ENCODE results near the gene ITGB5. TPM values are rescaled to one million over a fixed set of nuclear protein-coding genes. Genes with fewer than 3 reads are reported as not detected.

Gene ITGB5
- polyA plus RNA-seq, 2 of the 4 experiments (the other 2 are of a cell fraction), result 201 to 260 TPM

DNA sequence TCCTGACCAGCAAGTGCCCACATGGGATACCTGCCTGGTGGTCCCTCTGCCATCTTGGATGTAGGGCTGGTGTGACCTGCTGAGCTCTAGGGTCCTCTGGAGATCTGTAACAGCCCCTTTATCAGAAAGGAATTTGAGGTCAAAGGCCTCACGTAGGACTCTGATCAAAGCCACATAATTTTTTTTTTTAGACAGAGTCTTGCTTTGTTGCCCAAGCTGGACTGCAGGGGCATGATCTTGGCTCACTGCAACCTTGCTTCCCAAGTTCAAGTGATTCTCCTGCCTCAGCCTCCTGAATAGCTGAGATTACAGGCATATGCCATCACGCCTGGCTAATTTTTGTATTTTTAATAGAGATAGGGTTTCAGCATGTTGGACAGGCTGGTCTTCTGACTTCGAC, 9.5 kb downstream of the ITGB5 start:
- CTCF ChIA-PET, result interaction anchor here (1.2 to 2.5 kb wide), 5 partner anchors 11 to 92 kb away, joined by 3 to 23 read pairs (median 6); no protein-coding TSS in a partner anchor
- TF ChIP-seq FOXS1 (CRISPR knock-in tag; IDR thresholded peaks at IDR 0.05), result no peak
- TF ChIP-seq ZC3H11A (IDR thresholded peaks at IDR 0.05), result no peak
- no peak for TF ChIP-seq BHLHE40 (IDR thresholded peaks at IDR 0.05; ENCODE audit: low read depth, low read length)

DNA sequence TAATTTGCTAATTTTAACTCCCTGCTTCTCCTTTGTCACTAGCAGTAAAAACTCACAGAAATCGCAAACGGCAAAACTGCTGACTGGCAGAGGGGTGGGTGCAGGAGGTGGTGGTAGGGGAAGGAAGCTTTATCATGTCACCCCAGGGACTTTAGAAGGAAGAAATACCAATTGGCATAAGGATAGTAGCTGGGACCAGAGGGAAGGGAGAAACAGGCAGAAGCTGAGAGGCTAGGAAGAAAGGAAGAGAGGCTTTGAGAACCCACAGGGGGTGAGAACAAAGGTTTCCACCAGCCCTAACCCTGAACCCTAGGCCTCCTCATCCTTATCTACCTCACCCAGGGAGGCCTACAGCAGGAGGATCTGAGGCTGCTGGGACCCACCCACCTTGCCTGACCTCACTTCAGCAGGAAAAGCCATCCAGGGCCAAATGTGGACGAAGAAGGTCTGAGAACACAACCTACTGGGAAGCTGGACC, 10.7 kb downstream of the ITGB5 start:
- Histone ChIP-seq H3K27ac (peak overlapping the region; percentile 91 to 99), H3K4me3 (no peak overlapping the region), H3K4me2 (peak overlapping the region; percentile 84), H3K4me1 (peaks cover 73% of the 10 kb centered on the region), H3K9me3 (no peaks in the 10 kb centered on the region)
- peak in 1 of 2 experiments; percentile 39 for DNase-seq (ENCODE audit: low read depth in 1 of 2, low spot score in 1 of 2)
- no peak for FAIRE-seq
- ChIA-PET CTCF (interaction anchor here (0.6 to 2.5 kb wide), 6 partner anchors 10 to 89 kb away, joined by 4 to 23 read pairs (median 5); partner anchors contain the start of gene ITGB5), POLR2A (interaction anchor here (0.7 to 1.0 kb wide), 2 partner anchors 10 to 20 kb away, joined by 3 to 8 read pairs; partner anchors contain the start of gene ITGB5)
- no peak for ATAC-seq
- TF ChIP-seq EP300 (IDR thresholded peaks at IDR 0.05), result no peak
- peak; percentile 85 for TF ChIP-seq MAFK (IDR thresholded peaks at IDR 0.05; ENCODE audit: partially characterized antibody)
- 69% methylated on average over 3 of the region's 3 CpGs for WGBS (ENCODE audit: missing lambda C conversion rate)

More for the DNA sequence above, 9.5 kb downstream of the ITGB5 start:
- Histone ChIP-seq H3K4me3 (no peak overlapping the region), H3K9me3 (no peaks in the 10 kb centered on the region), H3K27ac (peak overlapping the region; percentile 91 to 99), H3K4me2 (peak overlapping the region; percentile 84), H3K4me1 (peaks cover 83% of the 10 kb centered on the region)
- POLR2A ChIA-PET, result interaction anchor here (2.4 to 2.8 kb wide), 2 partner anchors 9 to 40 kb away, joined by 15 to 18 read pairs; partner anchors contain the start of gene ITGB5
- 80% methylated on average over 3 of the region's 3 CpGs for WGBS (ENCODE audit: missing lambda C conversion rate)
- no peak for ATAC-seq
- no peak for DNase-seq (ENCODE audit: low read depth in 1 of 2, low spot score in 1 of 2)
- no peak for FAIRE-seq

DNA sequence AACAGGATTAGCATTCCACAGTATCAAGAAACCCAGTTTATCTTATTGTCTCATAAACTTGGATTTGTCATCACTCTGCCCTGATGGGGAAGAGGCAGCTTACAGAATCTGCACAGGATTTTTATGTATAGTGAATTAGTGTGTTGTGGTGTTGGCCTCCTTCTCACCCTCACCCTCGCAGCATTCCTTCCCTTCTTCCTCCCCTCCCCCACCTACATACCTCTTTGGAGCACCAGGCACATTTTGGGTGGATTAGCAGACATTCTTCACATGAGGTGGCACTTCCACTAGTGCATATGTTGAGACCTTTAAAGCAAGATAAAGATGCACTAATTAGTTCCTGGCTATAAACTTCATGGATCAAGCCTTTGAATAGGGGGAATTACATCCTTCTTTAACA, 13.9 kb downstream of the ITGB5 start:
- POLR2A ChIA-PET, result no interaction called here
- Histone ChIP-seq H3K4me2 (peak overlapping the region; percentile 7; the same call in 2 of the 3 replicates), H3K9me3 (no peaks in the 10 kb centered on the region), H3K4me3 (no peak overlapping the region), H3K27ac (peak overlapping the region in 1 of 2 experiments; percentile 31; a peak in 2 of 6 replicates), H3K4me1 (peaks cover 58% of the 10 kb centered on the region)
- CTCF ChIA-PET, result interaction anchor here (1.3 kb wide), 1 partner anchor 16 kb away, joined by 4 read pairs; no protein-coding TSS in a partner anchor
- DNase-seq (ENCODE audit: low read depth in 1 of 2, low spot score in 1 of 2) (no peak), ATAC-seq (no peak), FAIRE-seq (no peak)
- TF ChIP-seq FOXS1 (CRISPR knock-in tag; IDR thresholded peaks at IDR 0.05), result no peak
- TF ChIP-seq TP53 (CRISPR knock-in tag; IDR thresholded peaks at IDR 0.05), result no peak
- no peak for TF ChIP-seq HOXA7 (CRISPR knock-in tag; IDR thresholded peaks at IDR 0.05)
- no peak for TF ChIP-seq JUNB (IDR thresholded peaks at IDR 0.05)
- no peak for TF ChIP-seq POLR2A (IDR thresholded peaks at IDR 0.05; ENCODE audit: low read length)
- TF ChIP-seq RARB (CRISPR knock-in tag; IDR thresholded peaks at IDR 0.05), result no peak
- no peak for TF ChIP-seq HDAC2 (IDR thresholded peaks at IDR 0.05)
- TF ChIP-seq ZC3H11A (IDR thresholded peaks at IDR 0.05), result no peak
- no peak for TF ChIP-seq RNF2 (IDR thresholded peaks at IDR 0.05; ENCODE audit: borderline replicate concordance, low read depth)
- WGBS (ENCODE audit: missing lambda C conversion rate), result 85% methylated on average over 1 of the region's 1 CpG

DNA sequence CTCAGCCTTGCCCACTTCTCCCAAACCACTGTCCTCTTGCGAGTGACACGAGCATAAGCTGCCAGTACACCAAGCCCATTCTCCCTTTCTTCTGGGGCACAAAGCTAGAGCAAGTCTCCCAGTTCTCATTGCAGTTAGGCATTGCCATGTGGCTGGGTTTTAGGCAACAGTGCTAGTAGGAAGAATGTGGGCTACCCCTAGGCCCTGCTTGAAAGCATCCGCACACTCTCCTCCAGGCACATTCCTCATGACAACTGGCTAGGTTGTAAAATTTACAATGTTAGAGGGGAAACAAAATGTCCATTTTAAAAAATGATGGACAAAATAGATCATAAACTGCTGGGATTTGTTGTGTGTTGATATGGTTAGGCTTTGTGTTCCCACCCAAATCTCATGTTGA, 19.7 kb downstream of the ITGB5 start:
- H3K9me3 ChIP-seq, result no peaks in the 10 kb centered on the region
- FAIRE-seq (no peak), DNase-seq (ENCODE audit: low read depth in 1 of 2, low spot score in 1 of 2) (no peak), ATAC-seq (no peak)
- WGBS (ENCODE audit: missing lambda C conversion rate), result 89% methylated on average over 3 of the region's 3 CpGs
- CTCF ChIA-PET, result interaction anchor here (2.5 kb wide), 1 partner anchor 11 kb away, joined by 8 read pairs; no protein-coding TSS in a partner anchor
- H3K4me2 ChIP-seq, result no peak overlapping the region
- H3K4me3 ChIP-seq, result no peak overlapping the region
- peak overlapping the region in 1 of 2 experiments; percentile 61; a peak in 3 of 6 replicates for H3K27ac ChIP-seq
- no peak for TF ChIP-seq TP53 (CRISPR knock-in tag; IDR thresholded peaks at IDR 0.05)
- H3K4me1 ChIP-seq, result peaks cover 31% of the 10 kb centered on the region
- POLR2A ChIA-PET, result no interaction called here

DNA sequence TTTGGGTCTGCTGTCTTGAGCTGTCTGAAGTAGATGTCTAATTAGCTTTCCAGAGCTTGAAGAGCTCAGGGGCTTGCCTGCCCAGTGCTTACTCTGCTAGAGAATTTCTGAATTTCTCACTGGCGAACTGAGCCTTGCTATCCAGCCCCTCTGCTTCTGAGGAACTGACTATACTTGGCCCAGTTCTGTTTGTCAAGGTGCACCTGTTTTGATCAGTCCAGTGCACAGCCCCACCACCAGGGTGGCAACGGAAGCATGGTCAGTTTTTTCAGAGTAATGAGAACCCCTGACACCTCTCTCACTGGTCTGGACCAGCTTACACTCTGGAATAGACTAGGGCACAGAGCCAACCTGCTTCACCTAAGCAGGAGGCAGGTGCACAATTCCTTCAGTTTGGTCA, 25.2 kb downstream of the ITGB5 start:
- no peak for DNase-seq (ENCODE audit: low read depth in 1 of 2, low spot score in 1 of 2)
- POLR2A ChIA-PET, result interaction anchor here (2.2 kb wide), 1 partner anchor 17 kb away, joined by 8 read pairs; no protein-coding TSS in a partner anchor
- CTCF ChIA-PET, result interaction anchor here (1.0 to 3.7 kb wide), 5 partner anchors 14 to 94 kb away, joined by 3 to 17 read pairs (median 4); no protein-coding TSS in a partner anchor
- ATAC-seq, result no peak
- Histone ChIP-seq H3K9me3 (peaks cover 15% of the 10 kb centered on the region; the same call in 2 of the 3 replicates), H3K4me2 (no peak overlapping the region), H3K27ac (peak overlapping the region; percentile 83 to 90), H3K4me3 (no peak overlapping the region), H3K4me1 (peaks cover 69% of the 10 kb centered on the region)
- no peak for FAIRE-seq
- 92% methylated on average over 2 of the region's 2 CpGs for WGBS (ENCODE audit: missing lambda C conversion rate)
- TF ChIP-seq POLR2AphosphoS2 (conservative IDR thresholded peaks at IDR 0.05; ENCODE audit: low read length) (no peak), HOXA7 (CRISPR knock-in tag; IDR thresholded peaks at IDR 0.05) (no peak), RARB (CRISPR knock-in tag; IDR thresholded peaks at IDR 0.05) (no peak), CHD2 (IDR thresholded peaks at IDR 0.05; ENCODE audit: low read length, partially characterized antibody) (no peak), ZC3H11A (IDR thresholded peaks at IDR 0.05) (no peak), CHD4 (IDR thresholded peaks at IDR 0.05; ENCODE audit: borderline replicate concordance) (no peak), NR3C1 (IDR thresholded peaks at IDR 0.05) (no peak), NPAS2 (CRISPR knock-in tag; IDR thresholded peaks at IDR 0.05; ENCODE audit: borderline replicate concordance) (no peak), FOXS1 (CRISPR knock-in tag; IDR thresholded peaks at IDR 0.05) (no peak), RCOR1 (IDR thresholded peaks at IDR 0.05; ENCODE audit: low read depth, low read length) (no peak), MYC (IDR thresholded peaks at IDR 0.05; ENCODE audit: borderline replicate concordance, low read length) (no peak), PHF8 (IDR thresholded peaks at IDR 0.05; ENCODE audit: borderline replicate concordance, low read depth) (no peak)
- TF ChIP-seq, protein P1, sequence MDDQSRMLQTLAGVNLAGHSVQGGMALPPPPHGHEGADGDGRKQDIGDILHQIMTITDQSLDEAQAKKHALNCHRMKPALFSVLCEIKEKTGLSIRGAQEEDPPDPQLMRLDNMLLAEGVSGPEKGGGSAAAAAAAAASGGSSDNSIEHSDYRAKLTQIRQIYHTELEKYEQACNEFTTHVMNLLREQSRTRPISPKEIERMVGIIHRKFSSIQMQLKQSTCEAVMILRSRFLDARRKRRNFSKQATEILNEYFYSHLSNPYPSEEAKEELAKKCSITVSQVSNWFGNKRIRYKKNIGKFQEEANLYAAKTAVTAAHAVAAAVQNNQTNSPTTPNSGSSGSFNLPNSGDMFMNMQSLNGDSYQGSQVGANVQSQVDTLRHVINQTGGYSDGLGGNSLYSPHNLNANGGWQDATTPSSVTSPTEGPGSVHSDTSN (IDR thresholded peaks at IDR 0.05), result no peak
